Chondrocyte (in vitro differentiated cells): ENCODE data around the gene FXYD7. TPM values are rescaled to one million over a fixed set of nuclear protein-coding genes. Genes with fewer than 3 reads are reported as not detected.

Experiments used
- DNase-seq: peaks from one replicate; pipeline ENCODE4 v3.0.0; 2021; ENCODE audit warnings: mixed read lengths, low spot score
- H3K27ac Mint-ChIP-seq: one replicate; pipeline ENCODE4 v1.8.0; 2021; ENCODE audit warnings: mild to moderate bottlenecking, moderate library complexity, mixed read lengths; ENCODE audit not compliant: unreplicated experiment
- H3K27me3 Mint-ChIP-seq: 2 replicates; pipeline ENCODE4 v1.8.0; 2021; ENCODE audit warnings: low read depth, mixed read lengths
- H3K36me3 Mint-ChIP-seq: 2 replicates; pipeline ENCODE4 v1.8.0; 2021; ENCODE audit warnings: low read depth, mixed read lengths
- H3K4me1 Mint-ChIP-seq: 2 replicates; pipeline ENCODE4 v1.8.0; 2021; ENCODE audit warnings: low read depth, mild to moderate bottlenecking, mixed read lengths
- H3K4me3 Mint-ChIP-seq: one replicate; pipeline ENCODE4 v1.8.0; 2021; ENCODE audit warnings: mild to moderate bottlenecking, moderate library complexity, mixed read lengths; ENCODE audit not compliant: unreplicated experiment
- H3K9me3 Mint-ChIP-seq: 2 replicates; pipeline ENCODE4 v1.8.0; 2021; ENCODE audit warnings: low read depth, mixed read lengths
- CTCF ChIP-seq: fragments of 200-600 bp; sonication (generic); IDR thresholded peaks from 2 replicates; pipeline ENCODE4 v1.5.0; 2021; ENCODE audit warnings: antibody characterized with exemption, mild to moderate bottlenecking, moderate library complexity
- total RNA-seq: library from RNA; stranded (reverse); gene quantifications from 3 replicates; pipeline ENCODE4 v1.2.1, GENCODE V29; 2021

Gene FXYD7
- total RNA-seq, 1 donor from 2014 or later: not detected

- H3K36me3 Mint-ChIP-seq: no peaks in the 10 kb centered on the region
- H3K27ac Mint-ChIP-seq: peak overlapping the region; percentile 77
- peaks cover 17% of the 10 kb centered on the region for H3K27me3 Mint-ChIP-seq
- peak; percentile 65 for TF ChIP-seq CTCF
- no peak for DNase-seq
- H3K4me1 Mint-ChIP-seq: peaks cover 48% of the 10 kb centered on the region
- H3K9me3 Mint-ChIP-seq: no peaks in the 10 kb centered on the region
- peak overlapping the region; percentile 63 for H3K4me3 Mint-ChIP-seq
Measured at GRCh38 chr19:35140962-35141836, 1.9 kb upstream of the FXYD7 start.

DNA sequence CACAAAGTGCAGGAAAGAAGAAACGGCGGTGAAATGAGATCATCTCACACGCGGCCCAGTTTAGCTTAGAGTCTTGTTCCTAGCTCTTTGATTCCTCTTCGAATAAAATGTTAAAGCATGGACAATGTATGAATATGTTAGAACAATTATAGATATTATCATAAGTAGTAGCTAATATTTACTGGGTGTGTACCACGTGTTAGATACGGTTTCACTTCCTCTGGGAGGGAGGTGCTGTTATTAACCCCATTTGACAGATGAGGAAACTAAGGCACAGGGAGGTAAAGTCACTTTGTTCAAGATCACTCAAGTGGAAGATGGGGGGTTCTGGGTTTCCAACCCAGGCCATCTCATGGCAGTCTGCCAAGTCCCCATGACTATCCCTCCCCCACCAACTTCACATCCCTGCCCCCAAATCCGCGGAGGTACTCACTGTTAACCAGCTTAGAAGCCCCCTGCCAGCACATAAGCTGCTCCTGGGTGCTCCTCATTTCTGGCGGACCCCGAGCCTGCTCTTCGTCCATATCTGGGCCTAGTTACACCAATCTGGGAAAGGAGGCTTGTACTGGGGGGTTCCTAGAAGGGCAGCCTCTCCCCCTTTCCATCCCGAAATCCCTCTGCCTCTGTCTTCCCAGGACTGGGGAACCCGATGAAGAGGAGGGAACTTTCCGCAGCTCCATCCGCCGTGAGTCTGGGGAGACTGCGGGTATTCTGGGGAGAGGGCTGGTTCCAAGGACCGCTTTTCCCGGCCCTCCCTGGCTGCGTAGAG is 1.0 kb upstream of the FXYD7 start:
- Mint-ChIP-seq H3K4me3 (no peak overlapping the region), H3K27ac (no peak overlapping the region), H3K4me1 (peaks cover 48% of the 10 kb centered on the region), H3K36me3 (no peaks in the 10 kb centered on the region), H3K9me3 (no peaks in the 10 kb centered on the region), H3K27me3 (peaks cover 17% of the 10 kb centered on the region)
- no peak for DNase-seq
- no peak for TF ChIP-seq CTCF

DNA sequence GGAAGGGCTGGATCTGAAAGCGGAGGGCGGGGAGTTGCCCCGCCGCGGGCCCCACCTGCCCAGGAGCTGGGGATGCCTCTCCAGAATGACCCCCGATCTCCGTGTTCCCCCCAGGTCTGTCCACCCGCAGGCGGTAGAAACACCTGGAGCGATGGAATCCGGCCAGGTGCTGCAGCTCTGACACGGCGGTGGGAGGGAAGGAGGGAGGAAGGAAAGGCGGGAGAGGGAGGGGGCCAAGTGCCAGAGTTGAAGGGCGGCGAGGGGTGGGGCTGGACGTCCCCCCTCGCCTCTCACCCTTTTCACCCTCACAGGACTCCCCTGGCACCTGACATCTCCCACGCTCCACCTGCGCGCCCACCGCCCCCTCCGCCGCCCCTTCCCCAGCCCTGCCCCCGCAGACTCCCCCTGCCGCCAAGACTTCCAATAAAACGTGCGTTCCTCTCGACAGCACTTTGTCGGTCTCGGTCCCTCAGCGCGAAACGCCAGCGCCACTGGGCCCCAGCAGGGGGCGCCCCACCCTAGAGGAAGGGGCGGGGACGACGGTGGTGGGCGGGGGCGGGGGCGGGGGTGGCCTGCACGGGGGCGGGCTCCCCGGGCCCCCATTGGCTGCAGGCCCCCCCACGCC is 337 bp upstream of the FXYD7 start:
- H3K4me3 Mint-ChIP-seq: no peak overlapping the region
- DNase-seq: no peak
- H3K9me3 Mint-ChIP-seq: no peaks in the 10 kb centered on the region
- peaks cover 48% of the 10 kb centered on the region for H3K4me1 Mint-ChIP-seq
- TF ChIP-seq CTCF: peak; percentile 84
- no peak overlapping the region for H3K27ac Mint-ChIP-seq
- peaks cover 17% of the 10 kb centered on the region for H3K27me3 Mint-ChIP-seq
- no peaks in the 10 kb centered on the region for H3K36me3 Mint-ChIP-seq

GRCh38 chr19:35143818-35144217 is 763 bp downstream of the FXYD7 start:
- H3K36me3 Mint-ChIP-seq: no peaks in the 10 kb centered on the region
- TF ChIP-seq CTCF: no peak
- peaks cover 43% of the 10 kb centered on the region for H3K4me1 Mint-ChIP-seq
- no peak overlapping the region for H3K27ac Mint-ChIP-seq
- H3K4me3 Mint-ChIP-seq: no peak overlapping the region
- H3K9me3 Mint-ChIP-seq: no peaks in the 10 kb centered on the region
- DNase-seq: no peak
- peaks cover 14% of the 10 kb centered on the region for H3K27me3 Mint-ChIP-seq

- Mint-ChIP-seq H3K9me3 (no peaks in the 10 kb centered on the region), H3K36me3 (no peaks in the 10 kb centered on the region), H3K27me3 (peaks cover 14% of the 10 kb centered on the region), H3K4me3 (no peak overlapping the region), H3K27ac (no peak overlapping the region), H3K4me1 (peaks cover 42% of the 10 kb centered on the region)
- DNase-seq: no peak
- TF ChIP-seq CTCF: no peak
Measured at GRCh38 chr19:35144259-35144599, 1.2 kb downstream of the FXYD7 start.
